ENCODE data around the gene RXFP3.

Gene RXFP3

DNA sequence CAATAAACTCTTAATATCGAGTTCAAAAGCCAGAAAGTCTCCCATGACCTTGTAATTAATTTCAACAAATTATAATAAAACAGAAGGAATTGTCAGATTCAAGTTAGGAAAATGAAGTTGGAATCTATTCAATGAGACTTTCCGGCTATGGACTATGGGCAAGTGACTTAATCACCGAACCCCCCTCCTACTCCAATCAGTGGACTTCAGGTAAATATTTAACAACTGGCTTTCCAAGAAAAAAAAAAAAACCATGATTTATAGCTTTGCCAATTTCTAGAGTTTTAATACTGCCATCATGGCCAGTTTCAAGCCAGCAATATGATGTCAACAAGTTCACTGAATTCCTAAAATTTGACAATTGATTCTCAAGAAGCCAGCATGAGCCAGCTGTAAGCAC is 43.8 kb downstream of the RXFP3 start:
- no peak overlapping the region for H2BK120ac ChIP-seq (ENCODE audit: low read depth, low read length)
- no peak overlapping the region for H3K4me2 ChIP-seq (ENCODE audit: low read length, poor library complexity, severe bottlenecking)
- H3K27ac ChIP-seq (ENCODE audit: low read length, poor library complexity, severe bottlenecking), result no peak overlapping the region
- peaks cover 5% of the 10 kb centered on the region for H3K4me1 ChIP-seq (ENCODE audit: control insufficient read depth, insufficient read depth, low read depth, low read length)
- H4K8ac ChIP-seq (ENCODE audit: low read length), result no peak overlapping the region
- 98% methylated on average over 2 of the region's 3 CpGs for WGBS
- H3K36me3 ChIP-seq (ENCODE audit: control insufficient read depth in 1 of 2, insufficient read depth in 2 of 2, low read depth in 1 of 2, low read length in 2 of 2), result peaks cover 0 to 4% of the 10 kb centered on the region in 2 experiments
- H3K18ac ChIP-seq (ENCODE audit: low read depth in 1 of 2, low read length in 2 of 2), result no peak overlapping the region
- no peak overlapping the region for H4K91ac ChIP-seq (ENCODE audit: low read length)
- H3K4ac ChIP-seq (ENCODE audit: low read depth in 1 of 2, low read length in 2 of 2), result no peak overlapping the region
- H2AFZ ChIP-seq (ENCODE audit: low read depth, low read length), result no peak overlapping the region
- no peak overlapping the region for H3K9ac ChIP-seq (ENCODE audit: low read length)
- H3K9me3 ChIP-seq (ENCODE audit: control insufficient read depth, low read length), result no peaks in the 10 kb centered on the region
- no peaks in the 10 kb centered on the region for H3K79me1 ChIP-seq (replicated peaks; ENCODE audit: low read length, poor library complexity, severe bottlenecking)
- no peak overlapping the region for H2AK5ac ChIP-seq (ENCODE audit: low read length, severe bottlenecking)
- no peak overlapping the region for H3K23ac ChIP-seq (ENCODE audit: low read length in 2 of 2)
- no peak overlapping the region for H2BK5ac ChIP-seq (ENCODE audit: low read depth, low read length, poor library complexity, severe bottlenecking)
- H2BK15ac ChIP-seq (ENCODE audit: low read depth, poor library complexity, severe bottlenecking), result no peak overlapping the region
- H2BK12ac ChIP-seq (ENCODE audit: low read length in 2 of 2), result no peak overlapping the region
- no peak overlapping the region for H3K4me3 ChIP-seq (ENCODE audit: insufficient read depth in 1 of 2, low read depth in 1 of 2, low read length in 2 of 2)
- DNase-seq, result no peak
- H3K27me3 ChIP-seq (ENCODE audit: control insufficient read depth in 1 of 2, insufficient read depth in 1 of 2, low read length in 2 of 2), result no peaks in the 10 kb centered on the region
- no peak overlapping the region for H3K14ac ChIP-seq (ENCODE audit: low read length in 2 of 2)

GRCh38 chr5:33981408-33982162 is 45.4 kb downstream of the RXFP3 start:
- no peak overlapping the region for H3K4me3 ChIP-seq (ENCODE audit: insufficient read depth in 1 of 2, low read depth in 1 of 2, low read length in 2 of 2)
- H4K91ac ChIP-seq (ENCODE audit: low read length), result no peak overlapping the region
- H3K4me2 ChIP-seq (ENCODE audit: low read length, poor library complexity, severe bottlenecking), result no peak overlapping the region
- H2BK15ac ChIP-seq (ENCODE audit: low read depth, poor library complexity, severe bottlenecking), result no peak overlapping the region
- H3K4me1 ChIP-seq (ENCODE audit: control insufficient read depth, insufficient read depth, low read depth, low read length), result peaks cover 5% of the 10 kb centered on the region
- H3K79me1 ChIP-seq (replicated peaks; ENCODE audit: low read length, poor library complexity, severe bottlenecking), result no peaks in the 10 kb centered on the region
- H3K4ac ChIP-seq (ENCODE audit: low read depth in 1 of 2, low read length in 2 of 2), result no peak overlapping the region
- H2AK5ac ChIP-seq (ENCODE audit: low read length, severe bottlenecking), result no peak overlapping the region
- H3K9me3 ChIP-seq (ENCODE audit: control insufficient read depth, low read length), result no peaks in the 10 kb centered on the region
- H3K23ac ChIP-seq (ENCODE audit: low read length in 2 of 2), result no peak overlapping the region
- no peak overlapping the region for H3K14ac ChIP-seq (ENCODE audit: low read length in 2 of 2)
- no peak overlapping the region for H3K27ac ChIP-seq (ENCODE audit: low read length, poor library complexity, severe bottlenecking)
- H2BK12ac ChIP-seq (ENCODE audit: low read length in 2 of 2), result no peak overlapping the region
- peak; percentile 49 for DNase-seq
- no peak overlapping the region for H2BK120ac ChIP-seq (ENCODE audit: low read depth, low read length)
- no peak overlapping the region for H2BK5ac ChIP-seq (ENCODE audit: low read depth, low read length, poor library complexity, severe bottlenecking)
- whole genome bisulfite sequencing, result 85% methylated on average over 7 of the region's 8 CpGs
- H3K9ac ChIP-seq (ENCODE audit: low read length), result no peak overlapping the region
- no peak overlapping the region for H2AFZ ChIP-seq (ENCODE audit: low read depth, low read length)
- H3K18ac ChIP-seq (ENCODE audit: low read depth in 1 of 2, low read length in 2 of 2), result no peak overlapping the region
- H4K8ac ChIP-seq (ENCODE audit: low read length), result peak overlapping the region; percentile 46
- H3K27me3 ChIP-seq (ENCODE audit: control insufficient read depth in 1 of 2, insufficient read depth in 1 of 2, low read length in 2 of 2), result no peaks in the 10 kb centered on the region
- peaks cover 4 to 6% of the 10 kb centered on the region in 2 experiments for H3K36me3 ChIP-seq (ENCODE audit: control insufficient read depth in 1 of 2, insufficient read depth in 2 of 2, low read depth in 1 of 2, low read length in 2 of 2)

GRCh38 chr5:33984178-33984577 is 48.0 kb downstream of the RXFP3 start:
- DNase-seq, result no peak
- H3K4me2 ChIP-seq (ENCODE audit: low read length, poor library complexity, severe bottlenecking), result no peak overlapping the region
- H3K4me3 ChIP-seq (ENCODE audit: insufficient read depth in 1 of 2, low read depth in 1 of 2, low read length in 2 of 2), result no peak overlapping the region
- no peak overlapping the region for H2AK5ac ChIP-seq (ENCODE audit: low read length, severe bottlenecking)
- H3K27ac ChIP-seq (ENCODE audit: low read length, poor library complexity, severe bottlenecking), result no peak overlapping the region
- no peak overlapping the region for H2BK5ac ChIP-seq (ENCODE audit: low read depth, low read length, poor library complexity, severe bottlenecking)
- peaks cover 5% of the 10 kb centered on the region for H3K4me1 ChIP-seq (ENCODE audit: control insufficient read depth, insufficient read depth, low read depth, low read length)
- no peak overlapping the region for H3K4ac ChIP-seq (ENCODE audit: low read depth in 1 of 2, low read length in 2 of 2)
- H3K79me1 ChIP-seq (replicated peaks; ENCODE audit: low read length, poor library complexity, severe bottlenecking), result no peaks in the 10 kb centered on the region
- peak overlapping the region in 1 of 2 experiments; percentile 6 for H3K14ac ChIP-seq (ENCODE audit: low read length in 2 of 2)
- H2AFZ ChIP-seq (ENCODE audit: low read depth, low read length), result no peak overlapping the region
- no peak overlapping the region for H3K9ac ChIP-seq (ENCODE audit: low read length)
- H2BK120ac ChIP-seq (ENCODE audit: low read depth, low read length), result no peak overlapping the region
- H3K36me3 ChIP-seq (ENCODE audit: control insufficient read depth in 1 of 2, insufficient read depth in 2 of 2, low read depth in 1 of 2, low read length in 2 of 2), result peaks cover 12 to 30% of the 10 kb centered on the region in 2 experiments
- no peak overlapping the region for H3K18ac ChIP-seq (ENCODE audit: low read depth in 1 of 2, low read length in 2 of 2)
- no peaks in the 10 kb centered on the region for H3K27me3 ChIP-seq (ENCODE audit: control insufficient read depth in 1 of 2, insufficient read depth in 1 of 2, low read length in 2 of 2)
- H3K9me3 ChIP-seq (ENCODE audit: control insufficient read depth, low read length), result peaks cover 6% of the 10 kb centered on the region
- no peak overlapping the region for H2BK15ac ChIP-seq (ENCODE audit: low read depth, poor library complexity, severe bottlenecking)
- no peak overlapping the region for H3K23ac ChIP-seq (ENCODE audit: low read length in 2 of 2)
- 95% methylated on average over 15 of the region's 15 CpGs for WGBS
- H2BK12ac ChIP-seq (ENCODE audit: low read length in 2 of 2), result peak overlapping the region in 1 of 2 experiments; percentile 47
- no peak overlapping the region for H4K8ac ChIP-seq (ENCODE audit: low read length)
- H4K91ac ChIP-seq (ENCODE audit: low read length), result peak overlapping the region; percentile 18

DNA sequence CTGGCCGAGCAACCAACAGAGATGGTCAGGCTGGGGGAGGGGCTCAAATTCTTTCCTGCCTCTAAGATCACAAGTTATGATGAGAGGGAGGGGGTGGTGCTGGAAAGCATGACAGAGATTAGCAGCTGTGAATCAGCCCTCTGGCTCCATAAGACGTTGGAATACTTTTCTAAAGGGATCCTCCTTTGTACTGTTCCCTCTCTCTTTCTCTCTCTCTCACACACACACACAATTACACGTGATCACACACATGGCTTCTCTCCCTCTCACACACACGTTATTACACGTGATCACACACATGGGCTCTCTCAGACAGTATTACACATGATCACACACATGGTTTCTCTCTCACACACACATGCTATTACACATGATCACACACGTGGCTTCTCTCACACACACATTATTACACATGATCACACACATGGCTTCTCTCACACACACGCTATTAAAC is 48.5 kb downstream of the RXFP3 start, which contains the start of gene SLC45A2:
TSS of gene SLC45A2 (minus strand) at position 23 of the 454 bp plus-strand sequence. CDS start 110 bp downstream, outside the sequence.
- no peak within 1 kb of the TSS for H4K8ac ChIP-seq (ENCODE audit: low read length)
- 82% methylated on average over 7 of the region's 7 CpGs for WGBS
- no peaks in the 10 kb centered on the region for H3K27me3 ChIP-seq (ENCODE audit: control insufficient read depth in 1 of 2, insufficient read depth in 1 of 2, low read length in 2 of 2)
- H3K14ac ChIP-seq (ENCODE audit: low read length in 2 of 2), result peak within 1 kb of the TSS in 1 of 2 experiments; percentile 6
- no peak within 1 kb of the TSS for H2BK120ac ChIP-seq (ENCODE audit: low read depth, low read length)
- H3K4me3 ChIP-seq (ENCODE audit: insufficient read depth in 1 of 2, low read depth in 1 of 2, low read length in 2 of 2), result no peak within 1 kb of the TSS
- no peak within 1 kb of the TSS for H3K27ac ChIP-seq (ENCODE audit: low read length, poor library complexity, severe bottlenecking)
- no peak within 1 kb of the TSS for H2BK5ac ChIP-seq (ENCODE audit: low read depth, low read length, poor library complexity, severe bottlenecking)
- H4K91ac ChIP-seq (ENCODE audit: low read length), result peak within 1 kb of the TSS; percentile 18
- H3K79me1 ChIP-seq (replicated peaks; ENCODE audit: low read length, poor library complexity, severe bottlenecking), result no peaks in the 10 kb centered on the region
- no peak within 1 kb of the TSS for H2AFZ ChIP-seq (ENCODE audit: low read depth, low read length)
- H3K4me1 ChIP-seq (ENCODE audit: control insufficient read depth, insufficient read depth, low read depth, low read length), result peaks cover 5% of the 10 kb centered on the region
- peak within 1 kb of the TSS in 1 of 2 experiments; percentile 47 for H2BK12ac ChIP-seq (ENCODE audit: low read length in 2 of 2)
- H2BK15ac ChIP-seq (ENCODE audit: low read depth, poor library complexity, severe bottlenecking), result no peak within 1 kb of the TSS
- no peak within 1 kb of the TSS for H3K9ac ChIP-seq (ENCODE audit: low read length)
- no peak within 1 kb of the TSS for H3K4ac ChIP-seq (ENCODE audit: low read depth in 1 of 2, low read length in 2 of 2)
- DNase-seq, result peak; percentile 33
- H2AK5ac ChIP-seq (ENCODE audit: low read length, severe bottlenecking), result no peak within 1 kb of the TSS
- no peak within 1 kb of the TSS for H3K23ac ChIP-seq (ENCODE audit: low read length in 2 of 2)
- H3K9me3 ChIP-seq (ENCODE audit: control insufficient read depth, low read length), result peaks cover 6% of the 10 kb centered on the region
- H3K4me2 ChIP-seq (ENCODE audit: low read length, poor library complexity, severe bottlenecking), result no peak within 1 kb of the TSS
- H3K36me3 ChIP-seq (ENCODE audit: control insufficient read depth in 1 of 2, insufficient read depth in 2 of 2, low read depth in 1 of 2, low read length in 2 of 2), result peaks cover 13 to 34% of the 10 kb centered on the region in 2 experiments
- no peak within 1 kb of the TSS for H3K18ac ChIP-seq (ENCODE audit: low read depth in 1 of 2, low read length in 2 of 2)
